Measurements from ENCODE around the gene NEU2. TPM values are rescaled to one million over a fixed set of nuclear protein-coding genes. Genes with fewer than 3 reads are reported as not detected.

The NEU2 gene
- total and polyA plus RNA-seq, 10 of the 15 experiments (the other 5 are each of a cell fraction or from before 2014, with no cell fraction given), result not detected

- no peak for TF ChIP-seq E2F4 (IDR thresholded peaks at IDR 0.05; ENCODE audit: low read depth, low read length)
- TF ChIP-seq POLR2AphosphoS5 (IDR thresholded peaks at IDR 0.05; ENCODE audit: low read length), result no peak
- no peak for TF ChIP-seq ELK1 (IDR thresholded peaks at IDR 0.05; ENCODE audit: low read depth, low read length)
- TF ChIP-seq EGR1 (IDR thresholded peaks at IDR 0.05; ENCODE audit: borderline replicate concordance in 1 of 2, low read depth in 2 of 2, low read length in 2 of 2), result no peak
- TF ChIP-seq BACH1 (IDR thresholded peaks at IDR 0.05; ENCODE audit: borderline replicate concordance), result no peak
- TF ChIP-seq STAT1 (conservative IDR thresholded peaks at IDR 0.05), result no peak
- TF ChIP-seq ZBTB4 (CRISPR knock-in tag; IDR thresholded peaks at IDR 0.05), result no peak
Measured at GRCh38 chr2:233036162-233036838, 3.8 kb downstream of the NEU2 start (continued).
